Measurements from ENCODE around the gene SYN1.

GRCh38 chrX:47584714-47585113 is 34.9 kb downstream of the SYN1 start:
- no peak for TF ChIP-seq CTCF (IDR thresholded peaks at IDR 0.05)
- TF ChIP-seq POLR2A (IDR thresholded peaks at IDR 0.05) = no peak
